ENCODE measurements around the gene SMIM33.

DNA sequence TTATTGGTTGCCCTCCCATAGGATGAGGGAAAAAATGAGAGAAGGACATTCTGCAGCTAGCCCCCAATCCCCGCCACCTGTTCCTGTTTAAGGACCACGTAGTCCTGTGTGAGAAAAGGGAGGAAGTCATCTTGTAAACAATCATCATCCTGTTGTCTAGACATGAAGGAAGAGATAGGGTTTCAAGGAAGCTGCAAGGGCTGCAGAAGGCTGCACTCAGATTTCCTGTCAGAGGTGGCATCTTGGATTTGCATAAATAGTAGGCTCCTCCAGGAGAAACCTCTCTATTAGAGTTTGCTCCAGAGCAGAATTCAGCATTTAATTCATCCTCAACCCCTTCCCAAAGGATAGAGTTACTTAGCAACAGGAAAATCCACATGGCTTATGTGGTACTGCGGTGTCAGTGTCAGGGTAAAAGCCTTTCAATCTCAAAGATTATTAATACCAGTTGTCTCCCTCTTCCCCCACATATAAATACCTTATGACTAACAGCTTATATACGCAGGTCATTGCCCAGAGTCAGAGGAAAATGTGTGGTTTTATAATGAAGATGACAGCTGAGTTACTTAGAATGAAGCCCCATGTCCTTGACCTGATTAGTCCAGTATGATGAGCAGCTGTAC lies 26.9 kb upstream of the SMIM33 start:
- TF ChIP-seq, protein P1, sequence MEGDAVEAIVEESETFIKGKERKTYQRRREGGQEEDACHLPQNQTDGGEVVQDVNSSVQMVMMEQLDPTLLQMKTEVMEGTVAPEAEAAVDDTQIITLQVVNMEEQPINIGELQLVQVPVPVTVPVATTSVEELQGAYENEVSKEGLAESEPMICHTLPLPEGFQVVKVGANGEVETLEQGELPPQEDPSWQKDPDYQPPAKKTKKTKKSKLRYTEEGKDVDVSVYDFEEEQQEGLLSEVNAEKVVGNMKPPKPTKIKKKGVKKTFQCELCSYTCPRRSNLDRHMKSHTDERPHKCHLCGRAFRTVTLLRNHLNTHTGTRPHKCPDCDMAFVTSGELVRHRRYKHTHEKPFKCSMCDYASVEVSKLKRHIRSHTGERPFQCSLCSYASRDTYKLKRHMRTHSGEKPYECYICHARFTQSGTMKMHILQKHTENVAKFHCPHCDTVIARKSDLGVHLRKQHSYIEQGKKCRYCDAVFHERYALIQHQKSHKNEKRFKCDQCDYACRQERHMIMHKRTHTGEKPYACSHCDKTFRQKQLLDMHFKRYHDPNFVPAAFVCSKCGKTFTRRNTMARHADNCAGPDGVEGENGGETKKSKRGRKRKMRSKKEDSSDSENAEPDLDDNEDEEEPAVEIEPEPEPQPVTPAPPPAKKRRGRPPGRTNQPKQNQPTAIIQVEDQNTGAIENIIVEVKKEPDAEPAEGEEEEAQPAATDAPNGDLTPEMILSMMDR (IDR thresholded peaks at IDR 0.05) = no peak
- TF ChIP-seq POLR2A (IDR thresholded peaks at IDR 0.05) = no peak
- no peak for TF ChIP-seq POLR2AphosphoS5 (IDR thresholded peaks at IDR 0.05; ENCODE audit: insufficient read depth in 1 of 2, low read depth in 1 of 2)
